ENCODE data around the gene SS18L1. TPM values are rescaled to one million over a fixed set of nuclear protein-coding genes. Genes with fewer than 3 reads are reported as not detected.

SS18L1 gene
- total and polyA plus RNA-seq, 10 of the 15 experiments (the other 5 are each of a cell fraction or from before 2014, with no cell fraction given), result 1.8 to 20.0 (median 6.6) TPM

GRCh38 chr20:62209850-62210495, 66.4 kb downstream of the SS18L1 start (continued):
- TF ChIP-seq, protein P1, sequence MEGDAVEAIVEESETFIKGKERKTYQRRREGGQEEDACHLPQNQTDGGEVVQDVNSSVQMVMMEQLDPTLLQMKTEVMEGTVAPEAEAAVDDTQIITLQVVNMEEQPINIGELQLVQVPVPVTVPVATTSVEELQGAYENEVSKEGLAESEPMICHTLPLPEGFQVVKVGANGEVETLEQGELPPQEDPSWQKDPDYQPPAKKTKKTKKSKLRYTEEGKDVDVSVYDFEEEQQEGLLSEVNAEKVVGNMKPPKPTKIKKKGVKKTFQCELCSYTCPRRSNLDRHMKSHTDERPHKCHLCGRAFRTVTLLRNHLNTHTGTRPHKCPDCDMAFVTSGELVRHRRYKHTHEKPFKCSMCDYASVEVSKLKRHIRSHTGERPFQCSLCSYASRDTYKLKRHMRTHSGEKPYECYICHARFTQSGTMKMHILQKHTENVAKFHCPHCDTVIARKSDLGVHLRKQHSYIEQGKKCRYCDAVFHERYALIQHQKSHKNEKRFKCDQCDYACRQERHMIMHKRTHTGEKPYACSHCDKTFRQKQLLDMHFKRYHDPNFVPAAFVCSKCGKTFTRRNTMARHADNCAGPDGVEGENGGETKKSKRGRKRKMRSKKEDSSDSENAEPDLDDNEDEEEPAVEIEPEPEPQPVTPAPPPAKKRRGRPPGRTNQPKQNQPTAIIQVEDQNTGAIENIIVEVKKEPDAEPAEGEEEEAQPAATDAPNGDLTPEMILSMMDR (IDR thresholded peaks at IDR 0.05 in 2 of 3, conservative IDR thresholded peaks at IDR 0.05 in 1 of 3; ENCODE audit: control insufficient read depth in 2 of 3, extremely low read depth in 1 of 3, insufficient read depth in 1 of 3, low read depth in 3 of 3, low read length in 3 of 3), result no peak
- TF ChIP-seq CBX3 (IDR thresholded peaks at IDR 0.05; ENCODE audit: borderline replicate concordance, low read depth) (no peak), TCF7 (IDR thresholded peaks at IDR 0.05; ENCODE audit: borderline replicate concordance) (no peak), SRF (IDR thresholded peaks at IDR 0.05; ENCODE audit: low read depth in 2 of 2, low read length in 2 of 2) (no peak), ZNF592 (IDR thresholded peaks at IDR 0.05) (no peak), SMC3 (IDR thresholded peaks at IDR 0.05; ENCODE audit: borderline replicate concordance, low read length) (no peak), PML (IDR thresholded peaks at IDR 0.05; ENCODE audit: low read length) (no peak)
- TF ChIP-seq, protein P2, sequence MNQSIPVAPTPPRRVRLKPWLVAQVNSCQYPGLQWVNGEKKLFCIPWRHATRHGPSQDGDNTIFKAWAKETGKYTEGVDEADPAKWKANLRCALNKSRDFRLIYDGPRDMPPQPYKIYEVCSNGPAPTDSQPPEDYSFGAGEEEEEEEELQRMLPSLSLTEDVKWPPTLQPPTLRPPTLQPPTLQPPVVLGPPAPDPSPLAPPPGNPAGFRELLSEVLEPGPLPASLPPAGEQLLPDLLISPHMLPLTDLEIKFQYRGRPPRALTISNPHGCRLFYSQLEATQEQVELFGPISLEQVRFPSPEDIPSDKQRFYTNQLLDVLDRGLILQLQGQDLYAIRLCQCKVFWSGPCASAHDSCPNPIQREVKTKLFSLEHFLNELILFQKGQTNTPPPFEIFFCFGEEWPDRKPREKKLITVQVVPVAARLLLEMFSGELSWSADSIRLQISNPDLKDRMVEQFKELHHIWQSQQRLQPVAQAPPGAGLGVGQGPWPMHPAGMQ (IDR thresholded peaks at IDR 0.05; ENCODE audit: borderline replicate concordance), result no peak
- TF ChIP-seq, protein P3, sequence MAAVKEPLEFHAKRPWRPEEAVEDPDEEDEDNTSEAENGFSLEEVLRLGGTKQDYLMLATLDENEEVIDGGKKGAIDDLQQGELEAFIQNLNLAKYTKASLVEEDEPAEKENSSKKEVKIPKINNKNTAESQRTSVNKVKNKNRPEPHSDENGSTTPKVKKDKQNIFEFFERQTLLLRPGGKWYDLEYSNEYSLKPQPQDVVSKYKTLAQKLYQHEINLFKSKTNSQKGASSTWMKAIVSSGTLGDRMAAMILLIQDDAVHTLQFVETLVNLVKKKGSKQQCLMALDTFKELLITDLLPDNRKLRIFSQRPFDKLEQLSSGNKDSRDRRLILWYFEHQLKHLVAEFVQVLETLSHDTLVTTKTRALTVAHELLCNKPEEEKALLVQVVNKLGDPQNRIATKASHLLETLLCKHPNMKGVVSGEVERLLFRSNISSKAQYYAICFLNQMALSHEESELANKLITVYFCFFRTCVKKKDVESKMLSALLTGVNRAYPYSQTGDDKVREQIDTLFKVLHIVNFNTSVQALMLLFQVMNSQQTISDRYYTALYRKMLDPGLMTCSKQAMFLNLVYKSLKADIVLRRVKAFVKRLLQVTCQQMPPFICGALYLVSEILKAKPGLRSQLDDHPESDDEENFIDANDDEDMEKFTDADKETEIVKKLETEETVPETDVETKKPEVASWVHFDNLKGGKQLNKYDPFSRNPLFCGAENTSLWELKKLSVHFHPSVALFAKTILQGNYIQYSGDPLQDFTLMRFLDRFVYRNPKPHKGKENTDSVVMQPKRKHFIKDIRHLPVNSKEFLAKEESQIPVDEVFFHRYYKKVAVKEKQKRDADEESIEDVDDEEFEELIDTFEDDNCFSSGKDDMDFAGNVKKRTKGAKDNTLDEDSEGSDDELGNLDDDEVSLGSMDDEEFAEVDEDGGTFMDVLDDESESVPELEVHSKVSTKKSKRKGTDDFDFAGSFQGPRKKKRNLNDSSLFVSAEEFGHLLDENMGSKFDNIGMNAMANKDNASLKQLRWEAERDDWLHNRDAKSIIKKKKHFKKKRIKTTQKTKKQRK (IDR thresholded peaks at IDR 0.05; ENCODE audit: low read depth, low read length), result no peak
